MM.1S (cell line): ENCODE measurements around the gene GPR22.

Experiments used
- DNase-seq: peaks from one replicate; pipeline ENCODE4 v3.0.0-alpha.2; 2015
- H2AFZ ChIP-seq: fragments of 300-600 bp; sonication (generic); 2 replicates; pipeline ENCODE4 v1.6.0; 2016; ENCODE audit warnings: antibody characterized with exemption, low read length
- H3F3A ChIP-seq: fragments of 300-600 bp; sonication (generic); 2 replicates; pipeline ENCODE4 v1.6.1; 2016; ENCODE audit warnings: mild to moderate bottlenecking, antibody characterized with exemption, low read length, moderate library complexity, mixed read lengths; ENCODE audit not compliant: insufficient read depth
- H3K27ac ChIP-seq: fragments of 300-600 bp; sonication (generic); 2 replicates; pipeline ENCODE4 v1.5.1; 2016; ENCODE audit warnings: mild to moderate bottlenecking, low read length
- H3K27me3 ChIP-seq: fragments of 300-600 bp; sonication (generic); replicated peaks from 2 replicates; pipeline ENCODE4 v1.6.0; 2016; ENCODE audit warnings: low read length; ENCODE audit not compliant: insufficient read depth
- H3K36me3 ChIP-seq: fragments of 300-600 bp; sonication (generic); replicated peaks from 2 replicates; pipeline ENCODE4 v1.6.1; 2016; ENCODE audit warnings: mild to moderate bottlenecking, low read length, mixed read lengths; ENCODE audit not compliant: insufficient read depth
- H3K4me1 ChIP-seq: fragments of 300-600 bp; sonication (generic); 2 replicates; pipeline ENCODE4 v1.6.1; 2016; ENCODE audit warnings: low read length, mixed read lengths
- H3K4me2 ChIP-seq: fragments of 300-600 bp; sonication (generic); 2 replicates; pipeline ENCODE4 v1.6.0; 2016; ENCODE audit warnings: low read depth, low read length
- H3K4me3 ChIP-seq: fragments of 300-600 bp; sonication (generic); 2 replicates; pipeline ENCODE4 v1.5.1; 2016; ENCODE audit warnings: low read length, mixed read lengths
- H3K79me2 ChIP-seq: fragments of 300-600 bp; sonication (generic); 2 replicates; pipeline ENCODE4 v1.6.1; 2016; ENCODE audit warnings: mixed run types, low read length, mixed read lengths
- H3K9ac ChIP-seq: fragments of 300-600 bp; sonication (generic); 2 replicates; pipeline ENCODE4 v1.6.1; 2016; ENCODE audit warnings: low read length, mixed read lengths
- H3K9me2 ChIP-seq: fragments of 300-600 bp; sonication (generic); replicated peaks from 2 replicates; pipeline ENCODE4 v1.6.1; 2016; ENCODE audit warnings: mild to moderate bottlenecking, low read length, mixed read lengths; ENCODE audit not compliant: insufficient read depth
- H3K9me3 ChIP-seq: fragments of 300-600 bp; sonication (generic); replicated peaks from 2 replicates; pipeline ENCODE4 v1.6.1; 2016; ENCODE audit warnings: mild to moderate bottlenecking, low read length, mixed read lengths; ENCODE audit not compliant: insufficient read depth
- H4K20me1 ChIP-seq: fragments of 300-600 bp; sonication (generic); 2 replicates; pipeline ENCODE4 v1.6.1; 2016; ENCODE audit warnings: mild to moderate bottlenecking, low read length, moderate library complexity, mixed read lengths; ENCODE audit not compliant: insufficient read depth
- EZH2 ChIP-seq: fragments of 300-600 bp; sonication (generic); optimal IDR thresholded peaks from 2 replicates; pipeline ENCODE3; 2017; ENCODE audit warnings: low read depth, mild to moderate bottlenecking, antibody characterized with exemption, low read length, mixed read lengths
- EZH2phosphoT487 ChIP-seq: fragments of 300-600 bp; sonication (generic); IDR thresholded peaks from 2 replicates; pipeline ENCODE4 v1.6.1; 2018; ENCODE audit warnings: antibody characterized with exemption, low read length
- TF ChIP-seq, protein P1 (sequence below): fragments of 300-600 bp; sonication (generic); IDR thresholded peaks from 2 replicates; pipeline ENCODE4 v1.5.1; 2016; ENCODE audit warnings: antibody characterized with exemption, low read length, mixed read lengths

Gene GPR22

DNA sequence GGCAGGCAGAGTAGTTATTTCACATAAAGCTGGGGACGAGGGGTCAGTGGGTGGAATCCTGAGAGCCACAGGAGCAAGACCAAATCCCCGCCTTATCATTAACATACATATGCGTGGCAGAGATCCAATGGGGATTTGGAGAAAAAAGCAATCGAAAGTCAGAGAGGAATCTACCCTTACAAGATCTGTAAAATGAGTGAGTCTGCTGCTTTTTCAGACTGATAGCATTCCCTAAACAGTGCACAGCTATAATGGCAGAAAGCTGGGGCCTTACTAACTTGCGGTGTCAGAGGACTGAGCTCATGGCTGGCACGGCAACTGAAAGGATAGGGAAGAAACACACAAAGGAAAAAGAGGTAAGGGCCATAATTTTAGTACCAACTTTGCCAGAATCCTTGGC, 25.0 kb downstream of the GPR22 start:
- Histone ChIP-seq H3K4me1 (no peaks in the 10 kb centered on the region), H2AFZ (no peak overlapping the region), H3K9me3 (no peaks in the 10 kb centered on the region), H3K4me3 (no peak overlapping the region), H3F3A (no peaks in the 10 kb centered on the region), H3K79me2 (no peaks in the 10 kb centered on the region), H3K36me3 (no peaks in the 10 kb centered on the region), H3K9ac (no peak overlapping the region), H3K4me2 (no peak overlapping the region), H3K27me3 (no peaks in the 10 kb centered on the region), H3K9me2 (no peaks in the 10 kb centered on the region), H4K20me1 (no peaks in the 10 kb centered on the region), H3K27ac (no peak overlapping the region)
- no peak for TF ChIP-seq EZH2
- TF ChIP-seq EZH2phosphoT487, result no peak
- TF ChIP-seq, protein P1, sequence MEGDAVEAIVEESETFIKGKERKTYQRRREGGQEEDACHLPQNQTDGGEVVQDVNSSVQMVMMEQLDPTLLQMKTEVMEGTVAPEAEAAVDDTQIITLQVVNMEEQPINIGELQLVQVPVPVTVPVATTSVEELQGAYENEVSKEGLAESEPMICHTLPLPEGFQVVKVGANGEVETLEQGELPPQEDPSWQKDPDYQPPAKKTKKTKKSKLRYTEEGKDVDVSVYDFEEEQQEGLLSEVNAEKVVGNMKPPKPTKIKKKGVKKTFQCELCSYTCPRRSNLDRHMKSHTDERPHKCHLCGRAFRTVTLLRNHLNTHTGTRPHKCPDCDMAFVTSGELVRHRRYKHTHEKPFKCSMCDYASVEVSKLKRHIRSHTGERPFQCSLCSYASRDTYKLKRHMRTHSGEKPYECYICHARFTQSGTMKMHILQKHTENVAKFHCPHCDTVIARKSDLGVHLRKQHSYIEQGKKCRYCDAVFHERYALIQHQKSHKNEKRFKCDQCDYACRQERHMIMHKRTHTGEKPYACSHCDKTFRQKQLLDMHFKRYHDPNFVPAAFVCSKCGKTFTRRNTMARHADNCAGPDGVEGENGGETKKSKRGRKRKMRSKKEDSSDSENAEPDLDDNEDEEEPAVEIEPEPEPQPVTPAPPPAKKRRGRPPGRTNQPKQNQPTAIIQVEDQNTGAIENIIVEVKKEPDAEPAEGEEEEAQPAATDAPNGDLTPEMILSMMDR, result no peak
- peak; percentile 2 for DNase-seq

DNA sequence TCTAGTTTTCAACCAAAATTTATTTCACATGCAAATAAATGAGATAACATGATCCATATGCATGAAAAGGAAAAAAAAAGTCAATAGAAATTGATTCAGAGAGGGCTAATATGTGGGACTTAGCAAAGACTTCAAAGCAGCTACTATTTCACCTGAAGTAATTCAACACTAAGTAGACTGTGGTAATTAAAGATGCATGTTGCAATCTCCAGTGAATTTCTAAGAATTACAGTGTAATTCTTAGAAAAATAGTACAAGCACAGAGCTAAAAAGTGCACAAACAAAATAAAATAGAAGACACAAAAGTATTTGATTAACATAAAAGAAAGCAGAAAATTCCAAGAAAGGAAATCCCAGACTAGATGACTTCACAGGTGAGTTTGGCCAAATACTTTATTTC, 25.7 kb downstream of the GPR22 start:
- Histone ChIP-seq H3K27me3 (no peaks in the 10 kb centered on the region), H3K9me2 (no peaks in the 10 kb centered on the region), H3K27ac (no peak overlapping the region), H4K20me1 (no peaks in the 10 kb centered on the region), H3F3A (no peaks in the 10 kb centered on the region), H3K4me1 (no peaks in the 10 kb centered on the region), H3K9me3 (no peaks in the 10 kb centered on the region), H3K4me3 (no peak overlapping the region), H3K36me3 (no peaks in the 10 kb centered on the region), H3K9ac (no peak overlapping the region), H3K4me2 (no peak overlapping the region), H2AFZ (no peak overlapping the region), H3K79me2 (no peaks in the 10 kb centered on the region)
- DNase-seq, result peak; percentile 5
- no peak for TF ChIP-seq EZH2phosphoT487
- TF ChIP-seq, protein P1, result no peak
- no peak for TF ChIP-seq EZH2

DNA sequence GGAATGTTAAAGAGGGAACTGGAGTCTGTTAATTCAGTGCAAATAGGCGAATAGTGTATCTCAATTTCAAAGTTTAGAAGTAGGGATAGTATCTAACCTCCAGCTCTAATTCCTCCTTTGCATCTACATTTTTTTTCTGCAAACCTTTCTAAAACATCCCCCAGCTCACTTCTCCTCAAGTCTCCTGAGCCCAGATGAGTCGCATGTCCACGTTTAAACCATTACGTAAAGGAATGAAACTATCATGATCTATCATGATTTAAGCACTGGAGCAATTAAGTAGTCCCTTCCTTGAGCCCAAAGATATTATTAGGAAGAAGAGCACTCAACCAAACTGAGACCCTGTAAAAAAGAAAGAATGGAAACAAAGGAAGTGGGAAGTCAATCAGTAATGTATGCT, 29.9 kb downstream of the GPR22 start:
- H3K9me3 ChIP-seq, result no peaks in the 10 kb centered on the region
- no peak overlapping the region for H2AFZ ChIP-seq
- H3K9me2 ChIP-seq, result no peaks in the 10 kb centered on the region
- no peaks in the 10 kb centered on the region for H3K27me3 ChIP-seq
- H3K36me3 ChIP-seq, result no peaks in the 10 kb centered on the region
- H3K79me2 ChIP-seq, result no peaks in the 10 kb centered on the region
- no peak overlapping the region for H3K4me2 ChIP-seq
- H4K20me1 ChIP-seq, result no peaks in the 10 kb centered on the region
- TF ChIP-seq, protein P1, result no peak
- TF ChIP-seq EZH2phosphoT487, result no peak
- no peak for TF ChIP-seq EZH2
- no peak overlapping the region for H3K9ac ChIP-seq
- H3K4me1 ChIP-seq, result no peaks in the 10 kb centered on the region
- no peak for DNase-seq
- no peak overlapping the region for H3K4me3 ChIP-seq
- H3K27ac ChIP-seq, result no peak overlapping the region
- H3F3A ChIP-seq, result no peaks in the 10 kb centered on the region
